A673 (cell line): Measurements from ENCODE around the gene GALNT16.

ENCODE experiments used
- EZH2 ChIP-seq: fragments of 200-600 bp; sonication (generic); IDR thresholded peaks from 2 replicates; pipeline ENCODE4 v1.6.1; 2017; ENCODE audit warnings: borderline replicate concordance, low read depth, mild to moderate bottlenecking, mixed read lengths, antibody characterized with exemption, low read length; ENCODE audit not compliant: poor library complexity, severe bottlenecking
- TF ChIP-seq, protein P1 (sequence below): fragments of 300-800, 200-600 bp; sonication (generic); conservative IDR thresholded peaks from 2 replicates; pipeline ENCODE4 v1.5.1; 2017; ENCODE audit warnings: low read depth, mild to moderate bottlenecking, antibody characterized with exemption, low read length, moderate library complexity, mixed read lengths

- TF ChIP-seq, protein P1, sequence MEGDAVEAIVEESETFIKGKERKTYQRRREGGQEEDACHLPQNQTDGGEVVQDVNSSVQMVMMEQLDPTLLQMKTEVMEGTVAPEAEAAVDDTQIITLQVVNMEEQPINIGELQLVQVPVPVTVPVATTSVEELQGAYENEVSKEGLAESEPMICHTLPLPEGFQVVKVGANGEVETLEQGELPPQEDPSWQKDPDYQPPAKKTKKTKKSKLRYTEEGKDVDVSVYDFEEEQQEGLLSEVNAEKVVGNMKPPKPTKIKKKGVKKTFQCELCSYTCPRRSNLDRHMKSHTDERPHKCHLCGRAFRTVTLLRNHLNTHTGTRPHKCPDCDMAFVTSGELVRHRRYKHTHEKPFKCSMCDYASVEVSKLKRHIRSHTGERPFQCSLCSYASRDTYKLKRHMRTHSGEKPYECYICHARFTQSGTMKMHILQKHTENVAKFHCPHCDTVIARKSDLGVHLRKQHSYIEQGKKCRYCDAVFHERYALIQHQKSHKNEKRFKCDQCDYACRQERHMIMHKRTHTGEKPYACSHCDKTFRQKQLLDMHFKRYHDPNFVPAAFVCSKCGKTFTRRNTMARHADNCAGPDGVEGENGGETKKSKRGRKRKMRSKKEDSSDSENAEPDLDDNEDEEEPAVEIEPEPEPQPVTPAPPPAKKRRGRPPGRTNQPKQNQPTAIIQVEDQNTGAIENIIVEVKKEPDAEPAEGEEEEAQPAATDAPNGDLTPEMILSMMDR = no peak
- TF ChIP-seq EZH2 = no peak
Measured at GRCh38 chr14:69288011-69288771, 28.2 kb downstream of the GALNT16 start.
